PC-9 (cell line): Measurements from ENCODE around the gene CRLF3. TPM values are rescaled to one million over a fixed set of nuclear protein-coding genes. Genes with fewer than 3 reads are reported as not detected.
A peak's percentile ranks its signal among the peaks of the same experiment; 100 is the strongest.

ENCODE experiments used
- BruUV-seq: library from RNA; stranded (reverse); fragments of 400-500 nt; replicated peaks from 2 replicates; lab custom pipeline; 2021; lab: Mats Ljungman, UMichigan
- CTCF ChIA-PET: fragments of 300-600 bp; sonication (Branson Sonifier 250); formaldehyde crosslinking; loops from one replicate; lab custom pipeline; 2022; ENCODE audit warnings: antibody characterized with exemption; lab: Charles Lee
- POLR2A ChIA-PET: fragments of 300-600 bp; sonication (Branson Sonifier 250); formaldehyde crosslinking; loops from one replicate; lab custom pipeline; 2022; ENCODE audit warnings: antibody characterized with exemption; ENCODE audit not compliant: unreplicated experiment; lab: Charles Lee
- DNase-seq, 2 experiments: peaks; one replicate each; pipeline versions ENCODE4 v3.0.0 to v3.0.0-alpha.2; 2015 to 2022; ENCODE audit warnings: mixed read lengths in 1 of 2
- H2AFZ ChIP-seq: fragments of 200-600 bp; sonication (generic); 2 replicates; pipeline ENCODE4 v1.8.1; 2017; ENCODE audit warnings: antibody characterized with exemption
- H3F3A ChIP-seq: fragments of 200-600 bp; sonication (generic); 2 replicates; pipeline ENCODE4 v1.8.1; 2017; ENCODE audit warnings: antibody characterized with exemption, mild to moderate bottlenecking, low read depth; ENCODE audit not compliant: insufficient read depth
- H3K27ac ChIP-seq: fragments of 200-600 bp; sonication (generic); 2 replicates; pipeline ENCODE4 v1.6.1; 2016; ENCODE audit warnings: mixed run types
- H3K27me3 ChIP-seq: fragments of 200-600 bp; sonication (generic); 2 replicates; pipeline ENCODE4 v1.6.1; 2016; ENCODE audit warnings: low read depth, mixed run types; ENCODE audit not compliant: insufficient read depth
- H3K36me3 ChIP-seq: fragments of 200-600 bp; sonication (generic); 2 replicates; pipeline ENCODE4 v1.6.1; 2016; ENCODE audit warnings: low read depth, mixed run types
- H3K4me1 ChIP-seq: fragments of 200-600 bp; sonication (generic); replicated peaks from 2 replicates; pipeline ENCODE4 v1.6.1; 2016; ENCODE audit warnings: mixed run types; ENCODE audit not compliant: insufficient read depth
- H3K4me2 ChIP-seq: fragments of 200-600 bp; sonication (generic); 2 replicates; pipeline ENCODE4 v1.6.1; 2017; ENCODE audit warnings: mixed run types
- H3K4me3 ChIP-seq: fragments of 200-600 bp; sonication (generic); 2 replicates; pipeline ENCODE4 v1.6.1; 2016; ENCODE audit warnings: mixed run types
- H3K79me2 ChIP-seq: fragments of 200-600 bp; sonication (generic); 2 replicates; pipeline ENCODE4 v1.6.1; 2017; ENCODE audit warnings: low read depth, mixed run types
- H3K9me2 ChIP-seq: fragments of 200-600 bp; sonication (generic); 2 replicates; pipeline ENCODE4 v1.8.1; 2017; ENCODE audit warnings: mild to moderate bottlenecking; ENCODE audit not compliant: insufficient read depth
- H3K9me3 ChIP-seq: fragments of 200-600 bp; sonication (generic); 2 replicates; pipeline ENCODE4 v1.8.1; 2016; ENCODE audit warnings: low read depth; ENCODE audit not compliant: insufficient read depth
- H4K20me1 ChIP-seq: fragments of 200-600 bp; sonication (generic); 2 replicates; pipeline ENCODE4 v1.8.1; 2017; ENCODE audit not compliant: insufficient read depth
- EZH2 ChIP-seq: fragments of 200-600 bp; sonication (generic); IDR thresholded peaks from 2 replicates; pipeline ENCODE4 v1.8.0; 2017; ENCODE audit warnings: antibody characterized with exemption, low read depth
- intact Hi-C: fragments of 100-400 bp; cut with micrococcal nuclease; formaldehyde crosslinking; loops from one replicate; pipeline ENCODE4 v1.10.0; 2022; ENCODE audit not compliant: unreplicated experiment
- total RNA-seq: library from RNA; stranded (reverse); gene quantifications from 2 replicates; pipeline ENCODE4 v1.2.3, GENCODE V29; 2021
- TF ChIP-seq, protein P1 (sequence below): fragments of 200-600 bp; sonication (generic); conservative IDR thresholded peaks from 2 replicates; pipeline ENCODE4 v1.6.1; 2017; ENCODE audit warnings: mixed run types, antibody characterized with exemption, mild to moderate bottlenecking, moderate library complexity

Gene CRLF3
- total RNA-seq, 1 experiment from 2014 or later: 12.9 TPM

DNA sequence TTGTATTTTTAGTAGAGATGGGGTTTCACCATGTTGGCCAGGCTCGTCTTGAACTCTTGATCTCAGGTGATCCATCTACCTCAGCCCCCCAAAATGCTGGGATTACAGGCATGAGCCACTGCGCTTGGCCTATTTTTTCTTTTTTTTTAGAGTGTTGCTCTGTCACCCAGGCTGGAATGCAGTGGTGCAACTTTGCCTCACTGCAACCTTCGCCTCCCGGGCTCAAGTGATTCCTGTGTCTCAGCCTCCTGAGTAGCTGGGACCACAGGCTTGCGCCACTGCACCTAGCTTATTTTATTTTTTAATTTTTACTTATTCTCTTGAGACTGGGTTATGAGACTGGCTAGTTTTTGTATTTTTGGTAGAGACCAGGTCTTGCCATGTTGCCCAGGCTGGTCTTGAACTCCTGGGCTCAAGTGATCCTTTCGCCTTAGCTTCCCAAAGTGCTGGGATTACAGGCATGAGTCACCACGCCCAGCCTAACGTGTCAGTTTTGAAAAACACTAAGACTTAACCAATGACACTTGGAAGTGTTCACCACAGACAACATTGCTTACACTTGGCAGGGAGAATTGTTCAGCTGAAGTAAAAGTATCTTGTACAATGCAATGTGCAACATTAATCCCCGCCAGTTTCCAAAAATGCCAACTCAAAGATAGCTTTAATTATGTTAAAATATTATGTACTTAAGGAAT lies 34.2 kb upstream of the CRLF3 start:
- Histone ChIP-seq H3K4me1 (no peaks in the 10 kb centered on the region), H2AFZ (no peak overlapping the region), H3K9me3 (no peaks in the 10 kb centered on the region), H3K27ac (no peak overlapping the region), H3K79me2 (no peaks in the 10 kb centered on the region), H3K9me2 (no peaks in the 10 kb centered on the region), H4K20me1 (peaks cover 3% of the 10 kb centered on the region; the same call in 1 of the 2 replicates), H3K27me3 (no peaks in the 10 kb centered on the region), H3K4me2 (no peak overlapping the region), H3F3A (peaks cover 3% of the 10 kb centered on the region; the same call in 1 of the 2 replicates), H3K36me3 (peaks cover 10% of the 10 kb centered on the region; the same call in 1 of the 2 replicates), H3K4me3 (no peak overlapping the region)
- POLR2A ChIA-PET: no interaction called here
- BruUV-seq: no TSS peak
- CTCF ChIA-PET: interaction anchor here (0.6 kb wide), 1 partner anchor 1150 kb away, joined by 9 read pairs; no protein-coding TSS in a partner anchor
- no peak for TF ChIP-seq EZH2
- TF ChIP-seq, protein P1, sequence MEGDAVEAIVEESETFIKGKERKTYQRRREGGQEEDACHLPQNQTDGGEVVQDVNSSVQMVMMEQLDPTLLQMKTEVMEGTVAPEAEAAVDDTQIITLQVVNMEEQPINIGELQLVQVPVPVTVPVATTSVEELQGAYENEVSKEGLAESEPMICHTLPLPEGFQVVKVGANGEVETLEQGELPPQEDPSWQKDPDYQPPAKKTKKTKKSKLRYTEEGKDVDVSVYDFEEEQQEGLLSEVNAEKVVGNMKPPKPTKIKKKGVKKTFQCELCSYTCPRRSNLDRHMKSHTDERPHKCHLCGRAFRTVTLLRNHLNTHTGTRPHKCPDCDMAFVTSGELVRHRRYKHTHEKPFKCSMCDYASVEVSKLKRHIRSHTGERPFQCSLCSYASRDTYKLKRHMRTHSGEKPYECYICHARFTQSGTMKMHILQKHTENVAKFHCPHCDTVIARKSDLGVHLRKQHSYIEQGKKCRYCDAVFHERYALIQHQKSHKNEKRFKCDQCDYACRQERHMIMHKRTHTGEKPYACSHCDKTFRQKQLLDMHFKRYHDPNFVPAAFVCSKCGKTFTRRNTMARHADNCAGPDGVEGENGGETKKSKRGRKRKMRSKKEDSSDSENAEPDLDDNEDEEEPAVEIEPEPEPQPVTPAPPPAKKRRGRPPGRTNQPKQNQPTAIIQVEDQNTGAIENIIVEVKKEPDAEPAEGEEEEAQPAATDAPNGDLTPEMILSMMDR: no peak
- peak in 1 of 2 experiments; percentile 5 for DNase-seq
- intact Hi-C loops: no loop called here

DNA sequence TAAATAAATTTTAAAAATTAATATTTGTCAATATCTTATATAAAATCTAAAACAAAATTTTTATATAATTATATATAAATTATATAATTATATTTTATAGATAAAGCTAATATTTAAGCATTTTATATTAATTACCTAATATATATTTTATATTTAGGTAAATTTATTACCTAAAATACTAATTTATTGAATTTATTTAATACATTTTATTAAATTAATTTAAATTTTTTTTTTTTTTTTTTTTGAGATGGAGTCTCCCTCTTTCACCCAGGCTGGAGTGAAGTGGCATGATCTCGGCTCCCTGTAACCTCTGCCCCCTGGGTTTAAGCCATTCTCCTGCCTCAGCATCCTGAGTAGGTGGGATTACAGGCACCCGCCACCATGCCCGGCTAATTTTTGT lies 29.7 kb upstream of the CRLF3 start:
- H3K4me2 ChIP-seq: no peak overlapping the region
- ChIA-PET CTCF (interaction anchor here (0.6 kb wide), 1 partner anchor 463 kb away, joined by 3 read pairs; no protein-coding TSS in a partner anchor), POLR2A (interaction anchor here (0.6 kb wide), 1 partner anchor 725 kb away, joined by 15 read pairs; no protein-coding TSS in a partner anchor)
- H2AFZ ChIP-seq: no peak overlapping the region
- no peak overlapping the region for H3K4me3 ChIP-seq
- no peaks in the 10 kb centered on the region for H3K79me2 ChIP-seq
- peaks cover 13% of the 10 kb centered on the region for H3K36me3 ChIP-seq
- H3K4me1 ChIP-seq: no peaks in the 10 kb centered on the region
- no peak overlapping the region for H3K27ac ChIP-seq
- H3K9me3 ChIP-seq: no peaks in the 10 kb centered on the region
- peaks cover 3% of the 10 kb centered on the region; the same call in 1 of the 2 replicates for H4K20me1 ChIP-seq
- no TSS peak for BruUV-seq
- intact Hi-C loops: no loop called here
- peaks cover 3% of the 10 kb centered on the region; the same call in 1 of the 2 replicates for H3F3A ChIP-seq
- no peak for DNase-seq
- no peaks in the 10 kb centered on the region for H3K9me2 ChIP-seq
- no peak for TF ChIP-seq EZH2
- TF ChIP-seq, protein P1: no peak
- H3K27me3 ChIP-seq: no peaks in the 10 kb centered on the region

DNA sequence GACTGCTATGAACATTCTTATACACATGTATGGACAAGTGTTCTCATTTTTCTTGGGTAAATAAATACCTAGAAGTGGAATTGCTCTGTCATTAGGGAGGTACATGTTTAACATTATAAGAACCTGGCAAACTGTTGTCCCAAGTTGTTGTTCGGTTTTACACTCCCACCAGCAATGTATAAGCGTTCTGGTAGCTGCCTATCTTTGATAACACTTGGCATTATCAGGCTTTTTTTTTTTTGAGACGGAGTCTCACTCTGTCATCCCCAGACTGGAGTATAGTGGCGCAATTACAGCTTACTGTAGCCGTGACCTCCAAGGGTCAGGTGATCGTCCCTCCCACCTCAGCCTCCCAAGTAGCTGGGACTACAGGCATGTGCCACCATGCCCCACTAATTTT lies 23.5 kb upstream of the CRLF3 start:
- no TSS peak for BruUV-seq
- no peaks in the 10 kb centered on the region for H3K9me3 ChIP-seq
- H3F3A ChIP-seq: no peaks in the 10 kb centered on the region
- H3K4me2 ChIP-seq: no peak overlapping the region
- no peaks in the 10 kb centered on the region for H3K79me2 ChIP-seq
- ChIA-PET POLR2A (no interaction called here), CTCF (no interaction called here)
- H2AFZ ChIP-seq: no peak overlapping the region
- no peak for DNase-seq
- H3K4me3 ChIP-seq: no peak overlapping the region
- peaks cover 3% of the 10 kb centered on the region for H3K36me3 ChIP-seq
- H3K9me2 ChIP-seq: no peaks in the 10 kb centered on the region
- no peak overlapping the region for H3K27ac ChIP-seq
- TF ChIP-seq, protein P1: no peak
- no peak for TF ChIP-seq EZH2
- H3K27me3 ChIP-seq: no peaks in the 10 kb centered on the region
- intact Hi-C loops: no loop called here
- H4K20me1 ChIP-seq: no peaks in the 10 kb centered on the region
- no peaks in the 10 kb centered on the region for H3K4me1 ChIP-seq
